GM04503 (cell line): ENCODE measurements around the gene KCNH3.

ENCODE experiments used
- DNase-seq: peaks from one replicate; pipeline ENCODE4 v3.0.0-alpha.2; 2012; ENCODE audit warnings: low read depth

KCNH3 gene

GRCh38 chr12:49563951-49564685 lies 25.3 kb downstream of the KCNH3 start:
- no peak for DNase-seq

GRCh38 chr12:49564686-49565405 lies 26.0 kb downstream of the KCNH3 start:
- no peak for DNase-seq

GRCh38 chr12:49565406-49566265 lies 26.8 kb downstream of the KCNH3 start:
- no peak for DNase-seq

GRCh38 chr12:49566361-49566760 lies 27.5 kb downstream of the KCNH3 start:
- DNase-seq, result no peak

GRCh38 chr12:49567302-49567610 lies 28.4 kb downstream of the KCNH3 start:
- no peak for DNase-seq

GRCh38 chr12:49567611-49568441 lies 29.0 kb downstream of the KCNH3 start, which contains the start of gene MCRS1:
Gene MCRS1, minus strand, starts transcription at chr12:49568142. Its CDS starts 1,411 bp downstream, at chr12:49566731.
- peak; percentile 44 for DNase-seq

- DNase-seq, result no peak
These were observed 29.8 kb downstream of the KCNH3 start for GRCh38 chr12:49568442-49569162.

GRCh38 chr12:49577589-49578315 lies 38.9 kb downstream of the KCNH3 start:
- no peak for DNase-seq

- DNase-seq, result no peak
These were observed 39.8 kb downstream of the KCNH3 start for GRCh38 chr12:49578471-49579112.

- no peak for DNase-seq
These were observed 42.0 kb downstream of the KCNH3 start for GRCh38 chr12:49580572-49581535.

GRCh38 chr12:49582201-49582600 lies 43.4 kb downstream of the KCNH3 start:
- DNase-seq, result no peak

GRCh38 chr12:49582850-49583249 lies 44.0 kb downstream of the KCNH3 start:
- no peak for DNase-seq

GRCh38 chr12:49583366-49584094 lies 44.7 kb downstream of the KCNH3 start:
- DNase-seq, result no peak

- no peak for DNase-seq
These were observed 45.8 kb downstream of the KCNH3 start for GRCh38 chr12:49584591-49584990.

- no peak for DNase-seq
These were observed 46.9 kb downstream of the KCNH3 start for GRCh38 chr12:49585477-49586459.

GRCh38 chr12:49587174-49587908 lies 48.5 kb downstream of the KCNH3 start:
- DNase-seq, result no peak
